SK-N-SH treated with all-trans-retinoic acid at 6 μM for 48 hours (cell line): ENCODE measurements around the gene MITF.

Source experiments
- ARNTL ChIP-seq: fragments of 450-650 bp; formaldehyde crosslinking; IDR thresholded peaks from 2 replicates; pipeline ENCODE4 v1.5.0; 2020; ENCODE audit warnings: low read depth, mild to moderate bottlenecking, moderate library complexity, borderline replicate concordance
- BACH2 ChIP-seq: fragments of 250-450 bp; sonication (Bioruptor Pico); IDR thresholded peaks from 2 replicates; pipeline ENCODE4 v1.9.0; 2021; ENCODE audit warnings: mild to moderate bottlenecking, borderline replicate concordance
- CSDC2 ChIP-seq: fragments of 250-450 bp; sonication (Bioruptor Pico); IDR thresholded peaks from 2 replicates; pipeline ENCODE4 v1.5.0; 2020; ENCODE audit warnings: mild to moderate bottlenecking, moderate library complexity
- ESRRG ChIP-seq: fragments of 250-450 bp; sonication (Bioruptor Pico); IDR thresholded peaks from 2 replicates; pipeline ENCODE4 v1.6.1; 2021; ENCODE audit warnings: mild to moderate bottlenecking
- OSR1 ChIP-seq: fragments of 250-450 bp; sonication (Bioruptor Pico); IDR thresholded peaks from 2 replicates; pipeline ENCODE4 v1.8.0; 2022; ENCODE audit warnings: moderate library complexity, mild to moderate bottlenecking, inconsistent platforms
- RARB ChIP-seq: fragments of 250-450 bp; sonication (Bioruptor Pico); IDR thresholded peaks from 2 replicates; pipeline ENCODE4 v1.8.0; 2021; ENCODE audit warnings: mild to moderate bottlenecking, moderate library complexity
- TOX ChIP-seq: fragments of 250-450 bp; sonication (Bioruptor Pico); IDR thresholded peaks from 2 replicates; pipeline ENCODE4 v1.8.0; 2021; ENCODE audit warnings: mild to moderate bottlenecking, moderate library complexity, borderline replicate concordance
- ZFP3 ChIP-seq: fragments of 250-450 bp; sonication (Bioruptor Pico); IDR thresholded peaks from 2 replicates; pipeline ENCODE4 v1.5.0; 2020; ENCODE audit warnings: mild to moderate bottlenecking, moderate library complexity
- ZFP30 ChIP-seq: fragments of 450-650 bp; formaldehyde crosslinking; IDR thresholded peaks from 2 replicates; pipeline ENCODE4 v1.5.0; 2022; ENCODE audit warnings: mild to moderate bottlenecking, moderate library complexity
- ZNF565 ChIP-seq: fragments of 450-650 bp; formaldehyde crosslinking; conservative IDR thresholded peaks from 2 replicates; pipeline ENCODE4 v1.5.0; 2020; ENCODE audit warnings: low read depth, mild to moderate bottlenecking, moderate library complexity
- TF ChIP-seq, protein P1 (sequence below): fragments of 250-450 bp; sonication (Bioruptor Pico); IDR thresholded peaks from 2 replicates; pipeline ENCODE4 v1.8.0; 2021; ENCODE audit warnings: low read depth, mild to moderate bottlenecking, moderate library complexity, borderline replicate concordance
- TF ChIP-seq, protein P2 (sequence below): fragments of 250-450 bp; sonication (Bioruptor Pico); IDR thresholded peaks from 2 replicates; pipeline ENCODE4 v1.8.0; 2020; ENCODE audit warnings: mild to moderate bottlenecking, moderate library complexity, borderline replicate concordance
- TF ChIP-seq, protein P3 (sequence below): fragments of 250-450 bp; sonication (Bioruptor Pico); IDR thresholded peaks from 2 replicates; pipeline ENCODE4 v1.5.1; 2021; ENCODE audit warnings: mild to moderate bottlenecking, moderate library complexity

DNA sequence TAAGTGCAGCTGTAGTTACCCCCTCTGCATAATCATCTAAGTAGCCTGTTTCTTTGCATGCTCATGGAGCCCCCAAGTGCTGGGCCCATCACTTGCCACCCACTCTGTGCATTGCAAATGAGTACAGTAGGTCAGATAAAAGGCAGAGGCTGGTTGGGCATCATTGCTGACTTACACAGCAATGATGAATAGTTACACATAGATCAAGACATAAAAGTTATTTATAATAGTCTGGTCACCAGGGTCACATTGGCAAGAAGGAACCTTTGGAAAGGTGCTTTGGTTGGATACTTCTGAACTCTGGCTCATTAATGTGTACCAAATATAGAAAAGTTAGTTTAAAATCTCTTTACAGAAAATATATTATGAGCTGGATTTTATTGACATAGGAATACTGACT is 111.6 kb downstream of the MITF start:
- TF ChIP-seq BACH2 (CRISPR knock-in tag): no peak
- TF ChIP-seq, protein P1, sequence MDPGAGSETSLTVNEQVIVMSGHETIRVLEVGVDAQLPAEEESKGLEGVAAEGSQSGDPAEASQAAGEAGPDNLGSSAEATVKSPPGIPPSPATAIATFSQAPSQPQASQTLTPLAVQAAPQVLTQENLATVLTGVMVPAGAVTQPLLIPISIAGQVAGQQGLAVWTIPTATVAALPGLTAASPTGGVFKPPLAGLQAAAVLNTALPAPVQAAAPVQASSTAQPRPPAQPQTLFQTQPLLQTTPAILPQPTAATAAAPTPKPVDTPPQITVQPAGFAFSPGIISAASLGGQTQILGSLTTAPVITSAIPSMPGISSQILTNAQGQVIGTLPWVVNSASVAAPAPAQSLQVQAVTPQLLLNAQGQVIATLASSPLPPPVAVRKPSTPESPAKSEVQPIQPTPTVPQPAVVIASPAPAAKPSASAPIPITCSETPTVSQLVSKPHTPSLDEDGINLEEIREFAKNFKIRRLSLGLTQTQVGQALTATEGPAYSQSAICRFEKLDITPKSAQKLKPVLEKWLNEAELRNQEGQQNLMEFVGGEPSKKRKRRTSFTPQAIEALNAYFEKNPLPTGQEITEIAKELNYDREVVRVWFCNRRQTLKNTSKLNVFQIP: no peak
- TF ChIP-seq ARNTL (CRISPR knock-in tag): no peak
- TF ChIP-seq OSR1 (CRISPR knock-in tag): no peak
- TF ChIP-seq, protein P2, sequence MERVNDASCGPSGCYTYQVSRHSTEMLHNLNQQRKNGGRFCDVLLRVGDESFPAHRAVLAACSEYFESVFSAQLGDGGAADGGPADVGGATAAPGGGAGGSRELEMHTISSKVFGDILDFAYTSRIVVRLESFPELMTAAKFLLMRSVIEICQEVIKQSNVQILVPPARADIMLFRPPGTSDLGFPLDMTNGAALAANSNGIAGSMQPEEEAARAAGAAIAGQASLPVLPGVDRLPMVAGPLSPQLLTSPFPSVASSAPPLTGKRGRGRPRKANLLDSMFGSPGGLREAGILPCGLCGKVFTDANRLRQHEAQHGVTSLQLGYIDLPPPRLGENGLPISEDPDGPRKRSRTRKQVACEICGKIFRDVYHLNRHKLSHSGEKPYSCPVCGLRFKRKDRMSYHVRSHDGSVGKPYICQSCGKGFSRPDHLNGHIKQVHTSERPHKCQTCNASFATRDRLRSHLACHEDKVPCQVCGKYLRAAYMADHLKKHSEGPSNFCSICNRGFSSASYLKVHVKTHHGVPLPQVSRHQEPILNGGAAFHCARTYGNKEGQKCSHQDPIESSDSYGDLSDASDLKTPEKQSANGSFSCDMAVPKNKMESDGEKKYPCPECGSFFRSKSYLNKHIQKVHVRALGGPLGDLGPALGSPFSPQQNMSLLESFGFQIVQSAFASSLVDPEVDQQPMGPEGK (CRISPR knock-in tag): no peak
- TF ChIP-seq ZFP30 (CRISPR knock-in tag): no peak
- TF ChIP-seq ESRRG: no peak
- no peak for TF ChIP-seq RARB (CRISPR knock-in tag)
- no peak for TF ChIP-seq ZFP3 (CRISPR knock-in tag)
- TF ChIP-seq ZNF565: no peak
- no peak for TF ChIP-seq CSDC2 (CRISPR knock-in tag)
- TF ChIP-seq, protein P3, sequence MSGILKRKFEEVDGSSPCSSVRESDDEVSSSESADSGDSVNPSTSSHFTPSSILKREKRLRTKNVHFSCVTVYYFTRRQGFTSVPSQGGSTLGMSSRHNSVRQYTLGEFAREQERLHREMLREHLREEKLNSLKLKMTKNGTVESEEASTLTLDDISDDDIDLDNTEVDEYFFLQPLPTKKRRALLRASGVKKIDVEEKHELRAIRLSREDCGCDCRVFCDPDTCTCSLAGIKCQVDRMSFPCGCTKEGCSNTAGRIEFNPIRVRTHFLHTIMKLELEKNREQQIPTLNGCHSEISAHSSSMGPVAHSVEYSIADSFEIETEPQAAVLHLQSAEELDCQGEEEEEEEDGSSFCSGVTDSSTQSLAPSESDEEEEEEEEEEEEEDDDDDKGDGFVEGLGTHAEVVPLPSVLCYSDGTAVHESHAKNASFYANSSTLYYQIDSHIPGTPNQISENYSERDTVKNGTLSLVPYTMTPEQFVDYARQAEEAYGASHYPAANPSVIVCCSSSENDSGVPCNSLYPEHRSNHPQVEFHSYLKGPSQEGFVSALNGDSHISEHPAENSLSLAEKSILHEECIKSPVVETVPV (CRISPR knock-in tag): no peak
- TF ChIP-seq TOX (CRISPR knock-in tag): no peak
